HEK293 (cell line): ENCODE measurements around the gene KANSL2.

ENCODE experiments used
- CTCF ChIA-PET: fragments of 350-600 bp; formaldehyde crosslinking; extraction: SDS; loops from one replicate; lab custom pipeline; 2021; ENCODE audit warnings: antibody characterized with exemption; lab: Yijun Ruan, JAX
- POLR2A ChIA-PET: fragments of 300-600 bp; formaldehyde crosslinking; extraction: SDS; loops from one replicate; lab custom pipeline; 2020; ENCODE audit warnings: antibody characterized with exemption, inconsistent platforms; lab: Yijun Ruan, JAX
- H3K27ac ChIP-seq: fragments of 200-500 bp; sonication (Bioruptor generic); 2 replicates; pipeline ENCODE4 v1.5.1; 2014; ENCODE audit warnings: low read depth, low read length, control low read depth, inconsistent platforms; ENCODE audit errors: extremely low read depth
- H3K36me3 ChIP-seq, 2 experiments: fragments of 200-500 bp in 1 of 2; sonication (Bioruptor generic) in 1 of 2; 1 replicate in 1 of 2; 2 replicates in 1 of 2; pipeline ENCODE4 v1.5.1; 2014 to 2017; ENCODE audit warnings: inconsistent platforms in 2 of 2, low read length in 2 of 2; ENCODE audit not compliant: control insufficient read depth in 2 of 2, insufficient read depth in 1 of 2
- H3K4me1 ChIP-seq: fragments of 200-500 bp; sonication (Bioruptor generic); 2 replicates; pipeline ENCODE4 v1.5.1; 2014; ENCODE audit warnings: mild to moderate bottlenecking, low read length, inconsistent platforms; ENCODE audit not compliant: control insufficient read depth, insufficient read depth
- H3K4me3 ChIP-seq: 2 replicates; pipeline ENCODE4 v1.5.1; 2011; ENCODE audit warnings: low read depth, mild to moderate bottlenecking, control low read depth, low read length, moderate library complexity
- H3K9me3 ChIP-seq: fragments of 200-500 bp; sonication (Bioruptor generic); 2 replicates; pipeline ENCODE4 v1.5.1; 2014; ENCODE audit warnings: low read depth, low read length, inconsistent platforms; ENCODE audit not compliant: control insufficient read depth, insufficient read depth
- BCL11A ChIP-seq: fragments of 450-650 bp; formaldehyde crosslinking; IDR thresholded peaks from 2 replicates; pipeline ENCODE4 v1.5.1; 2016; ENCODE audit warnings: low read depth, missing biosample characterization, missing genetic modification characterization
- SP2 ChIP-seq: fragments of 450-650 bp; formaldehyde crosslinking; IDR thresholded peaks from 2 replicates; pipeline ENCODE4 v1.5.1; 2016; ENCODE audit warnings: missing biosample characterization, missing genetic modification characterization
- YY1 ChIP-seq: fragments of 450-650 bp; formaldehyde crosslinking; IDR thresholded peaks from 2 replicates; pipeline ENCODE4 v1.5.1; 2018; ENCODE audit warnings: missing biosample characterization, missing genetic modification characterization
- ZBTB7A ChIP-seq: fragments of 450-650 bp; formaldehyde crosslinking; IDR thresholded peaks from 2 replicates; pipeline ENCODE4 v1.5.1; 2016; ENCODE audit warnings: low read depth, missing biosample characterization, missing genetic modification characterization
- ZFHX2 ChIP-seq: fragments of 450-650 bp; formaldehyde crosslinking; conservative IDR thresholded peaks from 2 replicates; pipeline ENCODE4 v1.5.1; 2016; ENCODE audit warnings: missing biosample characterization, missing genetic modification characterization
- ZNF114 ChIP-seq: fragments of 450-650 bp; formaldehyde crosslinking; IDR thresholded peaks from 2 replicates; pipeline ENCODE4 v1.5.0; 2017; ENCODE audit warnings: missing biosample characterization, missing genetic modification characterization
- ZNF169 ChIP-seq: fragments of 450-650 bp; formaldehyde crosslinking; IDR thresholded peaks from 2 replicates; pipeline ENCODE4 v1.5.1; 2016; ENCODE audit warnings: missing biosample characterization, missing genetic modification characterization
- ZNF2 ChIP-seq: fragments of 450-650 bp; formaldehyde crosslinking; IDR thresholded peaks from 2 replicates; pipeline ENCODE4 v1.5.1; 2016; ENCODE audit warnings: missing biosample characterization, missing genetic modification characterization
- ZNF239 ChIP-seq: fragments of 450-650 bp; formaldehyde crosslinking; IDR thresholded peaks from 2 replicates; pipeline ENCODE4 v1.5.1; 2016; ENCODE audit warnings: missing biosample characterization, missing genetic modification characterization
- ZNF335 ChIP-seq: fragments of 450-650 bp; formaldehyde crosslinking; conservative IDR thresholded peaks from 2 replicates; pipeline ENCODE4 v1.5.1; 2016; ENCODE audit warnings: missing biosample characterization, missing genetic modification characterization
- ZNF529 ChIP-seq: fragments of 450-650 bp; formaldehyde crosslinking; IDR thresholded peaks from 2 replicates; pipeline ENCODE4 v1.5.1; 2017; ENCODE audit warnings: missing genetic modification characterization, missing biosample characterization; ENCODE audit not compliant: insufficient replicate concordance
- ZNF544 ChIP-seq: fragments of 450-650 bp; formaldehyde crosslinking; IDR thresholded peaks from 2 replicates; pipeline ENCODE4 v1.5.0; 2017; ENCODE audit warnings: missing biosample characterization, missing genetic modification characterization
- ZNF549 ChIP-seq: fragments of 450-650 bp; IDR thresholded peaks from 2 replicates; pipeline ENCODE4 v1.5.1; 2018; ENCODE audit warnings: missing biosample characterization, missing genetic modification characterization, mild to moderate bottlenecking, inconsistent platforms, moderate library complexity
- ZNF555 ChIP-seq: fragments of 450-650 bp; formaldehyde crosslinking; conservative IDR thresholded peaks from 2 replicates; pipeline ENCODE4 v1.5.1; 2017; ENCODE audit warnings: missing biosample characterization, mild to moderate bottlenecking, missing genetic modification characterization, inconsistent platforms
- ZNF561 ChIP-seq: fragments of 450-650 bp; IDR thresholded peaks from 2 replicates; pipeline ENCODE4 v1.5.1; 2018; ENCODE audit warnings: missing biosample characterization, missing genetic modification characterization, borderline replicate concordance
- ZNF571 ChIP-seq: fragments of 450-650 bp; formaldehyde crosslinking; IDR thresholded peaks from 2 replicates; pipeline ENCODE4 v1.5.0; 2017; ENCODE audit warnings: missing biosample characterization, missing genetic modification characterization
- ZNF585B ChIP-seq: fragments of 450-650 bp; formaldehyde crosslinking; IDR thresholded peaks from 2 replicates; pipeline ENCODE4 v1.5.1; 2016; ENCODE audit warnings: missing biosample characterization, missing genetic modification characterization
- ZNF610 ChIP-seq: fragments of 450-650 bp; formaldehyde crosslinking; IDR thresholded peaks from 2 replicates; pipeline ENCODE4 v1.5.1; 2016; ENCODE audit warnings: missing biosample characterization, missing genetic modification characterization, borderline replicate concordance
- ZNF670 ChIP-seq: fragments of 450-650 bp; formaldehyde crosslinking; IDR thresholded peaks from 2 replicates; pipeline ENCODE4 v1.5.1; 2016; ENCODE audit warnings: missing biosample characterization, missing genetic modification characterization, low read depth
- TF ChIP-seq, protein P1 (sequence below): fragments of 450-650 bp; formaldehyde crosslinking; conservative IDR thresholded peaks from 2 replicates; pipeline ENCODE4 v1.5.1; 2016; ENCODE audit warnings: low read depth, missing biosample characterization, missing genetic modification characterization
- TF ChIP-seq, protein P2 (sequence below): fragments of 450-650 bp; formaldehyde crosslinking; IDR thresholded peaks from 2 replicates; pipeline ENCODE4 v1.5.1; 2016; ENCODE audit warnings: missing biosample characterization, missing genetic modification characterization
- TF ChIP-seq, protein P3 (sequence below): fragments of 450-650 bp; formaldehyde crosslinking; IDR thresholded peaks from 2 replicates; pipeline ENCODE4 v1.5.0; 2017; ENCODE audit warnings: missing biosample characterization, missing genetic modification characterization, borderline replicate concordance
- TF ChIP-seq, protein P4 (sequence below): fragments of 450-650 bp; formaldehyde crosslinking; IDR thresholded peaks from 2 replicates; pipeline ENCODE4 v1.5.1; 2016; ENCODE audit warnings: missing biosample characterization, missing genetic modification characterization
- TF ChIP-seq, protein P5 (sequence below): fragments of 450-650 bp; formaldehyde crosslinking; IDR thresholded peaks from 2 replicates; pipeline ENCODE4 v1.5.1; 2016; ENCODE audit warnings: missing biosample characterization, missing genetic modification characterization, low read depth

The KANSL2 gene

DNA sequence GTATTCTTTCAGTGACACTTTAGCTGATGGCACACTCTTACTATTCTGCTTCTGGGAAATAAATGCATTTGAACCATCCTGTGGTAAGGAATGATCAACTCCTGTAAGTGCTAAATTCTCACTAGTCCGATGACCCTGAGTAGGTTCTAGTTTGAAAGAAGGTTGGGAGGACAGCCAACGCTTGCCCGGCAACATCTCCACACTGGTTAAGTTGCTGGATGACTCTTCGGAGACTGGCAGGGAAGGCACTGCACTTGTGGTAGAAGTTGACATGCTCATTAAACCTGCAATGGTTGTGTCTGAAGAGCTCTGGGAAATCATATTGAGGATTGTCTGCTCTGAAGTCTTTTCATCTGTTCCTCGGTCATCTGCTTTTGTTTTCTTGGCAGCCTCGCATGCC is 12.0 kb upstream of the KANSL2 start:
- no peak overlapping the region for H3K4me3 ChIP-seq
- no peaks in the 10 kb centered on the region for H3K4me1 ChIP-seq
- H3K9me3 ChIP-seq = no peaks in the 10 kb centered on the region
- TF ChIP-seq, protein P1, sequence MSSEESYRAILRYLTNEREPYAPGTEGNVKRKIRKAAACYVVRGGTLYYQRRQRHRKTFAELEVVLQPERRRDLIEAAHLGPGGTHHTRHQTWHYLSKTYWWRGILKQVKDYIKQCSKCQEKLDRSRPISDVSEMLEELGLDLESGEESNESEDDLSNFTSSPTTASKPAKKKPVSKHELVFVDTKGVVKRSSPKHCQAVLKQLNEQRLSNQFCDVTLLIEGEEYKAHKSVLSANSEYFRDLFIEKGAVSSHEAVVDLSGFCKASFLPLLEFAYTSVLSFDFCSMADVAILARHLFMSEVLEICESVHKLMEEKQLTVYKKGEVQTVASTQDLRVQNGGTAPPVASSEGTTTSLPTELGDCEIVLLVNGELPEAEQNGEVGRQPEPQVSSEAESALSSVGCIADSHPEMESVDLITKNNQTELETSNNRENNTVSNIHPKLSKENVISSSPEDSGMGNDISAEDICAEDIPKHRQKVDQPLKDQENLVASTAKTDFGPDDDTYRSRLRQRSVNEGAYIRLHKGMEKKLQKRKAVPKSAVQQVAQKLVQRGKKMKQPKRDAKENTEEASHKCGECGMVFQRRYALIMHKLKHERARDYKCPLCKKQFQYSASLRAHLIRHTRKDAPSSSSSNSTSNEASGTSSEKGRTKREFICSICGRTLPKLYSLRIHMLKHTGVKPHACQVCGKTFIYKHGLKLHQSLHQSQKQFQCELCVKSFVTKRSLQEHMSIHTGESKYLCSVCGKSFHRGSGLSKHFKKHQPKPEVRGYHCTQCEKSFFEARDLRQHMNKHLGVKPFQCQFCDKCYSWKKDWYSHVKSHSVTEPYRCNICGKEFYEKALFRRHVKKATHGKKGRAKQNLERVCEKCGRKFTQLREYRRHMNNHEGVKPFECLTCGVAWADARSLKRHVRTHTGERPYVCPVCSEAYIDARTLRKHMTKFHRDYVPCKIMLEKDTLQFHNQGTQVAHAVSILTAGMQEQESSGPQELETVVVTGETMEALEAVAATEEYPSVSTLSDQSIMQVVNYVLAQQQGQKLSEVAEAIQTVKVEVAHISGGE (tag by site-specific recombination) = no peak
- no peak for TF ChIP-seq ZNF169
- no peak for TF ChIP-seq ZNF114 (tag by site-specific recombination)
- no peak for TF ChIP-seq ZNF571 (tag by site-specific recombination)
- no peak for TF ChIP-seq BCL11A (tag by site-specific recombination)
- TF ChIP-seq, protein P2, sequence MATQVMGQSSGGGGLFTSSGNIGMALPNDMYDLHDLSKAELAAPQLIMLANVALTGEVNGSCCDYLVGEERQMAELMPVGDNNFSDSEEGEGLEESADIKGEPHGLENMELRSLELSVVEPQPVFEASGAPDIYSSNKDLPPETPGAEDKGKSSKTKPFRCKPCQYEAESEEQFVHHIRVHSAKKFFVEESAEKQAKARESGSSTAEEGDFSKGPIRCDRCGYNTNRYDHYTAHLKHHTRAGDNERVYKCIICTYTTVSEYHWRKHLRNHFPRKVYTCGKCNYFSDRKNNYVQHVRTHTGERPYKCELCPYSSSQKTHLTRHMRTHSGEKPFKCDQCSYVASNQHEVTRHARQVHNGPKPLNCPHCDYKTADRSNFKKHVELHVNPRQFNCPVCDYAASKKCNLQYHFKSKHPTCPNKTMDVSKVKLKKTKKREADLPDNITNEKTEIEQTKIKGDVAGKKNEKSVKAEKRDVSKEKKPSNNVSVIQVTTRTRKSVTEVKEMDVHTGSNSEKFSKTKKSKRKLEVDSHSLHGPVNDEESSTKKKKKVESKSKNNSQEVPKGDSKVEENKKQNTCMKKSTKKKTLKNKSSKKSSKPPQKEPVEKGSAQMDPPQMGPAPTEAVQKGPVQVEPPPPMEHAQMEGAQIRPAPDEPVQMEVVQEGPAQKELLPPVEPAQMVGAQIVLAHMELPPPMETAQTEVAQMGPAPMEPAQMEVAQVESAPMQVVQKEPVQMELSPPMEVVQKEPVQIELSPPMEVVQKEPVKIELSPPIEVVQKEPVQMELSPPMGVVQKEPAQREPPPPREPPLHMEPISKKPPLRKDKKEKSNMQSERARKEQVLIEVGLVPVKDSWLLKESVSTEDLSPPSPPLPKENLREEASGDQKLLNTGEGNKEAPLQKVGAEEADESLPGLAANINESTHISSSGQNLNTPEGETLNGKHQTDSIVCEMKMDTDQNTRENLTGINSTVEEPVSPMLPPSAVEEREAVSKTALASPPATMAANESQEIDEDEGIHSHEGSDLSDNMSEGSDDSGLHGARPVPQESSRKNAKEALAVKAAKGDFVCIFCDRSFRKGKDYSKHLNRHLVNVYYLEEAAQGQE (tag by site-specific recombination) = no peak
- no peak for TF ChIP-seq ZNF2 (tag by site-specific recombination)
- no peak for TF ChIP-seq ZNF239
- no peak for TF ChIP-seq YY1 (tag by site-specific recombination)
- TF ChIP-seq, protein P3, sequence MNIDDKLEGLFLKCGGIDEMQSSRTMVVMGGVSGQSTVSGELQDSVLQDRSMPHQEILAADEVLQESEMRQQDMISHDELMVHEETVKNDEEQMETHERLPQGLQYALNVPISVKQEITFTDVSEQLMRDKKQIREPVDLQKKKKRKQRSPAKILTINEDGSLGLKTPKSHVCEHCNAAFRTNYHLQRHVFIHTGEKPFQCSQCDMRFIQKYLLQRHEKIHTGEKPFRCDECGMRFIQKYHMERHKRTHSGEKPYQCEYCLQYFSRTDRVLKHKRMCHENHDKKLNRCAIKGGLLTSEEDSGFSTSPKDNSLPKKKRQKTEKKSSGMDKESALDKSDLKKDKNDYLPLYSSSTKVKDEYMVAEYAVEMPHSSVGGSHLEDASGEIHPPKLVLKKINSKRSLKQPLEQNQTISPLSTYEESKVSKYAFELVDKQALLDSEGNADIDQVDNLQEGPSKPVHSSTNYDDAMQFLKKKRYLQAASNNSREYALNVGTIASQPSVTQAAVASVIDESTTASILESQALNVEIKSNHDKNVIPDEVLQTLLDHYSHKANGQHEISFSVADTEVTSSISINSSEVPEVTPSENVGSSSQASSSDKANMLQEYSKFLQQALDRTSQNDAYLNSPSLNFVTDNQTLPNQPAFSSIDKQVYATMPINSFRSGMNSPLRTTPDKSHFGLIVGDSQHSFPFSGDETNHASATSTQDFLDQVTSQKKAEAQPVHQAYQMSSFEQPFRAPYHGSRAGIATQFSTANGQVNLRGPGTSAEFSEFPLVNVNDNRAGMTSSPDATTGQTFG = no peak
- no peak for TF ChIP-seq ZNF544
- TF ChIP-seq ZNF529 (tag by site-specific recombination) = no peak
- TF ChIP-seq, protein P4, sequence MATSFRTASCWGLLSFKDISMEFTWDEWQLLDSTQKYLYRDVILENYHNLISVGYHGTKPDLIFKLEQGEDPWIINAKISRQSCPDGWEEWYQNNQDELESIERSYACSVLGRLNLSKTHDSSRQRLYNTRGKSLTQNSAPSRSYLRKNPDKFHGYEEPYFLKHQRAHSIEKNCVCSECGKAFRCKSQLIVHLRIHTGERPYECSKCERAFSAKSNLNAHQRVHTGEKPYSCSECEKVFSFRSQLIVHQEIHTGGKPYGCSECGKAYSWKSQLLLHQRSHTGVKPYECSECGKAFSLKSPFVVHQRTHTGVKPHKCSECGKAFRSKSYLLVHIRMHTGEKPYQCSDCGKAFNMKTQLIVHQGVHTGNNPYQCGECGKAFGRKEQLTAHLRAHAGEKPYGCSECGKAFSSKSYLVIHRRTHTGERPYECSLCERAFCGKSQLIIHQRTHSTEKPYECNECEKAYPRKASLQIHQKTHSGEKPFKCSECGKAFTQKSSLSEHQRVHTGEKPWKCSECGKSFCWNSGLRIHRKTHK (tag by site-specific recombination) = no peak
- no peak for TF ChIP-seq ZNF549
- TF ChIP-seq, all 188 proteins: peak for 0
- peaks cover 75 to 94% of the 10 kb centered on the region in 2 experiments for H3K36me3 ChIP-seq
- ChIA-PET POLR2A (interaction anchor here (1.8 kb wide), 1 partner anchor 12 kb away, joined by 7 read pairs; the partner anchor contains the start of gene KANSL2), CTCF (no interaction called here)
- no peak overlapping the region for H3K27ac ChIP-seq

DNA sequence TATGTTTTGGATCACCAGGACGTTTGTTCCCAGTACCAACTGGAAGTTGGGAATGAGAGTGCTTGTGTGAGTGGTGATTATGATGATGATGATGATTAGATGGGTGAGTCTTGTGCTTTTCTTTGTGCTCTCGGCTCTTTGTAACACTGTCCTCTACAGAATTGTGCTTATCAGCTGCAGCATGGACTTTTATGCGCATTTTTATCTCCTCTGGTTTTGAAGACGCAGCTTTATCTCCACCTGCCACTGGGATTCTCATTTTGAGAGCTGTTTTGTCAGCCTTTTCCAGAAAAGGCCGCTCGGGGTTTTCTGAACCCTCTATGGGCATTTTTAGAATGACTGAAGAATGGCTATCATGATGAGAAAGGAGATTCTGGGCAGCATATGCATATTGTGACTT is 11.5 kb upstream of the KANSL2 start:
- H3K4me1 ChIP-seq = no peaks in the 10 kb centered on the region
- peaks cover 70 to 94% of the 10 kb centered on the region in 2 experiments for H3K36me3 ChIP-seq
- no peaks in the 10 kb centered on the region for H3K9me3 ChIP-seq
- no peak overlapping the region for H3K4me3 ChIP-seq
- CTCF ChIA-PET = interaction anchor here (0.9 kb wide), 1 partner anchor 12 kb away, joined by 4 read pairs; no protein-coding TSS in a partner anchor
- H3K27ac ChIP-seq = no peak overlapping the region
- POLR2A ChIA-PET = interaction anchor here (1.8 kb wide), 1 partner anchor 11 kb away, joined by 7 read pairs; the partner anchor contains the start of gene KANSL2
- TF ChIP-seq ZNF585B (tag by site-specific recombination) = no peak
- no peak for TF ChIP-seq ZNF335
- TF ChIP-seq SP2 = no peak
- no peak for TF ChIP-seq ZBTB7A
- TF ChIP-seq ZNF561 (tag by site-specific recombination) = no peak
- TF ChIP-seq, protein P5, sequence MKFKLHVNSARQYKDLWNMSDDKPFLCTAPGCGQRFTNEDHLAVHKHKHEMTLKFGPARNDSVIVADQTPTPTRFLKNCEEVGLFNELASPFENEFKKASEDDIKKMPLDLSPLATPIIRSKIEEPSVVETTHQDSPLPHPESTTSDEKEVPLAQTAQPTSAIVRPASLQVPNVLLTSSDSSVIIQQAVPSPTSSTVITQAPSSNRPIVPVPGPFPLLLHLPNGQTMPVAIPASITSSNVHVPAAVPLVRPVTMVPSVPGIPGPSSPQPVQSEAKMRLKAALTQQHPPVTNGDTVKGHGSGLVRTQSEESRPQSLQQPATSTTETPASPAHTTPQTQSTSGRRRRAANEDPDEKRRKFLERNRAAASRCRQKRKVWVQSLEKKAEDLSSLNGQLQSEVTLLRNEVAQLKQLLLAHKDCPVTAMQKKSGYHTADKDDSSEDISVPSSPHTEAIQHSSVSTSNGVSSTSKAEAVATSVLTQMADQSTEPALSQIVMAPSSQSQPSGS (tag by site-specific recombination) = no peak
- TF ChIP-seq ZNF555 (tag by site-specific recombination) = no peak
- no peak for TF ChIP-seq ZNF670 (tag by site-specific recombination)
- no peak for TF ChIP-seq ZNF610
- TF ChIP-seq ZFHX2 = no peak
